K562 (cell line): ENCODE data around the gene MYB. TPM values are rescaled to one million over a fixed set of nuclear protein-coding genes. Genes with fewer than 3 reads are reported as not detected.

ENCODE experiments used
- DMBX1 ChIP-seq: fragments of 250-450 bp; sonication (Bioruptor Pico); IDR thresholded peaks from 2 replicates; pipeline ENCODE4 v1.8.0; 2022; ENCODE audit warnings: inconsistent platforms, mild to moderate bottlenecking, moderate library complexity, borderline replicate concordance
- ELK3 ChIP-seq: fragments of 450-650 bp; formaldehyde crosslinking; IDR thresholded peaks from 2 replicates; pipeline ENCODE4 v1.4.0; 2020; ENCODE audit warnings: mild to moderate bottlenecking
- MTA2 ChIP-seq: fragments of 450-650 bp; IDR thresholded peaks from 2 replicates; pipeline ENCODE4 v1.6.1; 2016; ENCODE audit warnings: low read depth
- PML ChIP-seq: IDR thresholded peaks from 2 replicates; pipeline ENCODE4 v1.6.1; 2012; ENCODE audit warnings: low read length, inconsistent platforms
- PURB ChIP-seq: sonication (generic); formaldehyde crosslinking; IDR thresholded peaks from 2 replicates; pipeline ENCODE4 v1.9.0; 2021; ENCODE audit warnings: low read depth, mild to moderate bottlenecking, missing genetic modification reagents
- REST ChIP-seq, 2 experiments: fragments of 450-650 bp; formaldehyde crosslinking in 1 of 2; IDR thresholded peaks; 2 replicates each; pipeline versions ENCODE4 v1.4.0 to v1.6.1; 2014 to 2020; ENCODE audit warnings: mild to moderate bottlenecking in 2 of 2, borderline replicate concordance in 1 of 2, low read depth in 1 of 2
- SETDB1 ChIP-seq: IDR thresholded peaks from one replicate; pipeline ENCODE4 v1.6.1; 2012; ENCODE audit warnings: low read length, control low read depth, inconsistent platforms
- TOE1 ChIP-seq, 2 experiments: fragments of 450-650 bp in 1 of 2; sonication (generic) in 1 of 2; formaldehyde crosslinking in 1 of 2; IDR thresholded peaks; 2 replicates each; pipeline versions ENCODE4 v1.7.1 to v1.8.0; 2016 to 2022; ENCODE audit warnings: borderline replicate concordance in 2 of 2, mild to moderate bottlenecking in 2 of 2, antibody characterized with exemption in 1 of 2, inconsistent platforms in 1 of 2, low read depth in 1 of 2, missing genetic modification reagents in 1 of 2, moderate library complexity in 1 of 2
- ZNF324 ChIP-seq: fragments of 250-450 bp; sonication (Bioruptor Pico); IDR thresholded peaks from 2 replicates; pipeline ENCODE4 v1.4.0; 2020; ENCODE audit warnings: mild to moderate bottlenecking
- ZNF395 ChIP-seq: fragments of 200-800 bp; sonication (Bioruptor generic); IDR thresholded peaks from 2 replicates; pipeline ENCODE4 v1.6.1; 2017; ENCODE audit warnings: missing genetic modification characterization, missing compliant biosample characterization
- ZNF551 ChIP-seq: fragments of 250-450 bp; sonication (Bioruptor Pico); IDR thresholded peaks from 2 replicates; pipeline ENCODE4 v1.5.0; 2021; ENCODE audit warnings: mild to moderate bottlenecking, moderate library complexity
- polyA plus RNA-seq, 8 experiments: library from polyadenylated mRNA; depleted of rRNA in 4 of 8; stranded (reverse) in 5 of 8; unstranded in 3 of 8; fragments of >200 nt; fragmentation: Nextera tagmentation in 2 of 8; fragmentation: Illumina TruSeq in 1 of 8; extraction: Ambion mirVana in 2 of 8; extraction: Trizol in 1 of 8; gene quantifications; 2 replicates each; pipeline versions ENCODE4 v1.2.1 to v1.2.3, GENCODE V29; 2011 to 2014; ENCODE audit warnings: inconsistent platforms in 1 of 8, missing spikeins in 1 of 8
- total RNA-seq, 7 experiments: library from RNA; depleted of rRNA in 6 of 7; stranded (reverse); fragments of >200 nt in 6 of 7; fragmentation: Illumina TruSeq in 2 of 7; extraction: Trizol in 2 of 7; gene quantifications; 2 replicates each; pipeline versions ENCODE4 v1.2.1 to v1.2.3, GENCODE V29; 2011 to 2021; ENCODE audit warnings: low replicate concordance in 1 of 7

Gene MYB
- total and polyA plus RNA-seq, 9 of the 15 experiments (the other 6 are each of a cell fraction or from before 2014, with no cell fraction given), result 35.8 to 218 (median 140) TPM

DNA sequence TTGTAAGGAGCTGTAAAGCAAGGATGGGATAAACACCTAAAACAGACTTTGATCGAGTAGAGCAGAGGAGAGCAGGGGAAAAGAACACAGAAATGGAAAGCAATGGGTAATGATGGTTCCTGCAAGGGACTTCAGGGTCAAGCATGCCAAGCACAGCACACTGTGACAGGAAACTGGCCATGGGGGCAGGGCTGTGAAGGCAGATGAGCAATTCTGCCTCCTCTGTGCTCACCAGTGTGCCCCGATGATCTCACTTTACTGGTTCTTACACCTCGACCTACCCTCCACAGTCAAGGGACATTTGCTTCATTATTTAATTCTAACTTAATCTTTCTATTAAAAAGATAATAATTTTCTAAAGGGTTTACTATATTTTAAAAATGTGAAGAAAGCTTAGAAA lies 21.6 kb upstream of the MYB start (continued):
- TF ChIP-seq REST (IDR thresholded peaks at IDR 0.05; ENCODE audit: borderline replicate concordance) (no peak), REST (CRISPR knock-in tag; IDR thresholded peaks at IDR 0.05; ENCODE audit: low read depth) (no peak), ZNF395 (CRISPR knock-in tag) (no peak), MTA2 (no peak), PML (no peak), SETDB1 (no peak), ZNF324 (CRISPR knock-in tag) (no peak), PURB (CRISPR knock-in tag) (no peak), ELK3 (CRISPR knock-in tag) (no peak), DMBX1 (no peak), ZNF551 (no peak), TOE1 (IDR thresholded peaks at IDR 0.05; ENCODE audit: borderline replicate concordance) (no peak), TOE1 (CRISPR knock-in tag; IDR thresholded peaks at IDR 0.05; ENCODE audit: borderline replicate concordance, low read depth) (no peak)
